ENCODE measurements around the gene RPS6KB1.
"Not testable (repeated sequence)": the region's sequence is repeated elsewhere in the genome, so short reads cannot be mapped to it uniquely, and the experiment has no call there.

RPS6KB1 gene

DNA sequence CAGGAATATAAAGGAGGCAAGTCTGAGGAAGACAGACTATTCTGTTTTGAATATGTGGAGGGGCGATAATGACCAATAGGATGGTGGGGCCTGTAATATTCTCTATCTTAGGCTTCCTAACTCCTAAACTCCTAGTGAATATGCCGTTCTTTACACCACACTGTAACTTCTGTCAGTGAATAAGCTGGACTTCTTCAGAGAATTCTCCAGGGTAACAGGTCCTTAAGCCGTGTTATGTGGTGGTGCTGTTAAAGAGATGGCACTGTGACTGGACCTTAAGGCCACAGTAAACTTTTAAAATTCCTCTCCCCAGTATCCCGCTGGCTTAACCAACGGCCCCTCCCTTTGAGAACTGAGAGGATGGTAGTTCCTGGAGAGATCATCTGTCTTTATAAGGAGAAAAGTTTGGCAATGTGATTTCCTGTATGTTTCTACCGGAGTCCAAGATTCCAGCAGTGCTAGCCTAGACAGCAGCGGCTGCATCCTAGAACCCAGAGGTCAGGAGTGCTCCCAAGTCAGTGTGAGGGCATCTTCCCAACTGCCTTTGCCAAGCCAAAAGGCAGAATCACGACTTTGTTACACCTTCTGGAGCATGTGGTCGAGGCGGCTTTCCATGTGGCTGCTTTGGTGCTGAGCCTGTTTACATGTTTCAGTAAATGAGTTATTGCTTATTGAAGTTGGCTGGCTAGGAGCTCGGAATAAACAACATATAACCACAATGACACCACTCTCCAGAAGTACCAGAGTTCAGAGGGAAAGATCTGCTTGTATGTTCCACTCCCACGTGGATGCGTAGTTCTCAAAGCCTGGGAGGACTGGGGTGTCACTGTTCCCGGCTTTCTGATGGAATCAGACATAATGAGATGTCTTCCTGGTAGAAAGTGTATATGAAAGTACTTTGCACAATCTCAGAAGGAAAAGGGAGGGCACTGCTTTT, 41.2 kb upstream of the RPS6KB1 start:
- TF ChIP-seq CTCF (IDR thresholded peaks at IDR 0.05; ENCODE audit: insufficient read depth, low read depth, low read length, missing control alignments) = no peak
- DNase-seq (ENCODE audit: low read depth) = no peak
- no peak overlapping the region for H3K4me3 ChIP-seq (ENCODE audit: low read depth, low read length)

- not testable (repeated sequence) for DNase-seq (ENCODE audit: low read depth); H3K4me3 ChIP-seq (ENCODE audit: low read depth, low read length)
These were observed 40.1 kb upstream of the RPS6KB1 start for GRCh38 chr17:59852847-59853167.

DNA sequence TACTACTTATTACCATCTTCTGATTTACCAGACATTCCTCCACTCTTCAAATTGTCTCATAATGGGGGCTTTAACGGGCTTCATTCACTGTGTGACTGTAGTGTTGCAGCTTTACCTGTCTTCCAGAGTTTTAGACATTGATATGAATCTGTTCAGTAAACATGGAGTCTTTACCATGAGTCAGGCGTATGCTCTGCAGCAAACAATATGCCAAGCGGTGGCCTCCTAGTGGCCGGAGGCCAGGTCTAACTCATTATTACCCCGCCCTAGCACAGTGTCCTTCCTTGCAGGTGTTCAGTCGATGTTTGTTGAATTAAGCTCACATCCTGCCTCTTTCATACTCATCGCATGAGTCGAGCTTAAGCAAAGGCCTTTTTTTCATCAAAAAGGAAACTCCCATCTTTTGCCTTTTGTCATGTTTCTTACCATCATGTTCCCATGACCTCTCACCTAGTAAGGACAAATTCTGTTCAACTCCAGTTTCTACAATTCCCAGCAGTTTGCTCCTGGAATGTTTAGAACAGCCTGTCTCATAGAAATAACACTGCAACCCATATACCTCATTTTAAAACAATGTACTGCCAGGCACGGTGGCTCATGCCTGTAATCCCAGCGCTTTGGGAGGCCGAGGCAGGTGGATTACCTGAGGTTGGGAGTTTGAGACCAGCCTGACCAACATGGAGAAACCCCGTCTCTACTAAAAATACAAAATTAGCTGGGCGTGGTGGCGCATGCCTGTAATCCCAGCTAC, 39.6 kb upstream of the RPS6KB1 start:
- peak; percentile 63 for TF ChIP-seq CTCF (IDR thresholded peaks at IDR 0.05; ENCODE audit: insufficient read depth, low read depth, low read length, missing control alignments)
- peak; percentile 88 for DNase-seq (ENCODE audit: low read depth)
- H3K4me3 ChIP-seq (ENCODE audit: low read depth, low read length) = no peak overlapping the region

DNA sequence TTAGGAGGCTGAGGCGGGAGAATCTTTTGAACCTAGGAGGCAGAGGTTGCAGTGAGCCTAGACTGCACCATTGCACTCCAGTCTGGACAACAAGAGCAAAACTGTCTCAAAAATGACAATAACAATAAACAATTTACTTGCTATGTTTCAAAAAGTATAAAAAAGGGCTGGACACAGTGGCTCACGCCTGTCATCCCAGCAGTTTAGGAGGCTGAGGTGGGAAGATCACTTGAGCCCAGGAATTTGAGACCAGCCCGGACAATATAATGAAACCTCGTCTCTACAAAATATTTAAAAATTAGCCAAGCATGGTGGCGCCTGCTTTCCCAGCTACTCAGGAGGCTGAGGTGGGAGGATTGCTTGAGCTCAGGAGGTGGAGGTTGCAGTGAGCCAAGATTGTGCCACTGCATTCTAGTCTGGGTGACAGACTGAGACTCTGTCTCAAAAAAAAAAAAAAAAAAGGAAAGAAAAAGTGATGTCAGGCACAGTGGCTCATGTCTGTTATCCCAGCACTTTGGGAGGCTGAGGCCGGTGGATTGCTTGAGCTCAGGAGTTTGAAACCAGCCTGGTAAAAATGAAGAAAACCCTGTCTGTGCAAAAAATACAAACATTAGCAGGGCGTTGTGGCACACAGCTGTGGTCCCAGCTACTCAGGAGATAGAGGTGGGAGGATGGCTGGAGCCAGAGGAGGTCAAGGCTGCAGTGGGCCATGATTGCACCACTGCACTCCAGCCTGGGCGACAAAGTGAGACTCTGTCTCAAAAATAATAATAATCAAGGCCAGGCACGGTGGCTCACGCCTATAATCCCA, 38.8 kb upstream of the RPS6KB1 start:
- DNase-seq (ENCODE audit: low read depth); H3K4me3 ChIP-seq (ENCODE audit: low read depth, low read length): not testable (repeated sequence)

DNA sequence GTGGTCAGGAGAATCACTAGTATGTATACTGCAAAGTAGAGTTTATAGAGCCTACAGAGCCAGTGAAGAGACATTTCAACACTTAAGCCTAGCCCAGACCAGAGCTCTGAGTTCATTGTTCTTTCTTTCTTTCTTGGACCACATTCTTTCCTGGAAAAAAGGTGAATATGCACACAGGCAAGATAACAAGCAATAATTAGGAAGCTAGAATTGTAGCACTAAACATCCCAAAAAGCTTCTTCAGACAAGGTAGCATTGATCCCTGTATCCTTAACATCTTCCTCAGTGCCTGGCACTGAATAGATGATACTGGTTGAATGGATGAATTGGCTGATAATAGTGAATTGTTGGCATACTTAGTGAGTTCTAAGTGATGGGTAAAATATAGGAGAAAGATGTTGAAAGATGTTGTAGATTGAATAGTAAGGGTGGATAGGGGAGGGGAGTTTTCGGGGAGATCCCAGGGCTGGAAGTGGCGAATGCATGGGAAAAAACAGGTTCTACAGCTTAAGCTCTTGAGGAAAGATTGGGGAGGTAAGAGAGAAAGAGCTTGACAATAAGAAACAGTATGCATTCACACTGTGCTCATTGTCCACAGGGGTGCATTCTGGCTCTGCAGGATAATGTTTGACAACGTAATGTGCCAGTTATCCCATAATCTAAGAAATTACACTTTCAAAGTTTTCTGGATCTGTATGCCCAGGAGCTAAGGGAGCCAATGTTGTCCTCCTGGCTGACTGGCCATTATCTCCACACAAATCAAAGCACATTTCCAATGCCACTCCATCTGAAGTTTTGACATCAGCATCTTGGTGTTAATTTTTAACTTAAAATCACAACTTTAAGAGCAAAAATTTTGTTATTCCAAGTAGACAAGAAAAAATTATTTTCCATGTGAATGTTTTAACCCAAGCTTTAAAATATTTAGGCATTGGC, 35.8 kb upstream of the RPS6KB1 start:
- H3K4me3 ChIP-seq (ENCODE audit: low read depth, low read length) = no peak overlapping the region
- TF ChIP-seq CTCF (IDR thresholded peaks at IDR 0.05; ENCODE audit: insufficient read depth, low read depth, low read length, missing control alignments) = no peak
- DNase-seq (ENCODE audit: low read depth) = no peak

DNA sequence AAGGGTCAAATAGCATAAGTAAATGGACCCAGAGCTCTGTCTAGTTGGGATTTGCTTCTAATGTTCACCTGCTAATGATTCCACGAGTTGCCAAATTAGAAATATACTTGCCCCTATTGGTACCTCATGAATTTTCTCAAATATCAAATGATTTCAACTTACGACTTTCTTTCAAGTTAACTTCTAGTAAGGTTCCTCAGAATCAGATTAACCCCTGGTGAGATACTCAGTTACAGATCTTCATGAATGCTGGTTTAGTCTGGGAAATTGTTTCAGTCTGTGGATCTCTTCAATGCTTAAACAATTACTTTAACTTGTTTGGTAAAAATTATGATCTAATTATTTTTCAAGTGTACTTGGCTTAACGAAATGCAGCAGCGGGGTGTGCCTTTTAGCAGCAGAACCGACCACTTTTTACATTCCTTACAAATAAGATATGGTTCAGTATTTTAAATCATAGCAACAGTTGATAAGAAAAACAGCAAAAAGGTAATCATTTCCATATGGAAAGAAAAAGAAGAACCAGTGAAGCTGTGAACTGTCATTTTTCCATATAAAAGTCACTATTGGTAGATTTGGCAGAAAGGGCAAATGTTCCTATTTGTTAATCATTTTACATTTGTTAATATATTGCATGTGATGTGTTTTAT, 34.6 kb upstream of the RPS6KB1 start:
- no peak overlapping the region for H3K4me3 ChIP-seq (ENCODE audit: low read depth, low read length)
- DNase-seq (ENCODE audit: low read depth) = no peak
- TF ChIP-seq CTCF (IDR thresholded peaks at IDR 0.05; ENCODE audit: insufficient read depth, low read depth, low read length, missing control alignments) = no peak

DNA sequence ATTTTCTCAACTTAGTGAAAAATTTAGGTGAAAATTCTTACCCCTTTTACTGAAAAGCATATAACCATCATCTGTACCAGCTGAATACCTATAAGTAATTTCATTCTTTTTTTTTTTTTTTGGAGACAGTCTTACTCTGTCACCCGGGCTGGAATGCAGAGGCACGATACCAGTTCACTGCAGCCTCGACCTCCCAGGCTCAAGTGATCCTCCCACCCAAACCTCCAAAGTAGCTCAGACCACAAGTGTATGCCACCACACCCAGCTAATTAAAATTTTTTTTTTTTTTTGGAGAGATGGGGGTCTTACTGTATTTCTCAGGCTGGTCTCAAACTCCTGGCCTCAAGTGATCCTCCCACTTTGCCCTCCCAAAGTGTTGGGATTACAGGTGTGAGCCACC, 34.0 kb upstream of the RPS6KB1 start:
- TF ChIP-seq CTCF (IDR thresholded peaks at IDR 0.05; ENCODE audit: insufficient read depth, low read depth, low read length, missing control alignments) = no peak
- DNase-seq (ENCODE audit: low read depth) = no peak
- no peak overlapping the region for H3K4me3 ChIP-seq (ENCODE audit: low read depth, low read length)
